Neural crest cell (in vitro differentiated cells): ENCODE measurements around the gene PERCC1. TPM values are rescaled to one million over a fixed set of nuclear protein-coding genes. Genes with fewer than 3 reads are reported as not detected.
A peak's percentile ranks its signal among the peaks of the same experiment; 100 is the strongest.
"Not testable (repeated sequence)": the region's sequence is repeated elsewhere in the genome, so short reads cannot be mapped to it uniquely, and the experiment has no call there.

Experiments
- DNase-seq: peaks from one replicate; pipeline ENCODE4 v3.0.0; 2021; ENCODE audit warnings: low read depth, mixed read lengths, low spot score
- H3K27ac Mint-ChIP-seq: one replicate; pipeline ENCODE4 v1.8.0; 2021; ENCODE audit warnings: mild to moderate bottlenecking, mixed read lengths; ENCODE audit not compliant: unreplicated experiment
- H3K27me3 Mint-ChIP-seq: 2 replicates; pipeline ENCODE4 v1.8.0; 2021; ENCODE audit warnings: low read depth, mild to moderate bottlenecking, mixed read lengths
- H3K36me3 Mint-ChIP-seq: 2 replicates; pipeline ENCODE4 v1.8.0; 2021; ENCODE audit warnings: low read depth, mild to moderate bottlenecking, mixed read lengths
- H3K4me1 Mint-ChIP-seq: 2 replicates; pipeline ENCODE4 v1.8.0; 2021; ENCODE audit warnings: mixed read lengths
- H3K4me3 Mint-ChIP-seq: one replicate; pipeline ENCODE4 v1.8.0; 2021; ENCODE audit warnings: mild to moderate bottlenecking, mixed read lengths
- H3K9me3 Mint-ChIP-seq: 2 replicates; pipeline ENCODE4 v1.8.0; 2021; ENCODE audit warnings: mixed read lengths
- CTCF ChIP-seq: fragments of 200-600 bp; sonication (generic); conservative IDR thresholded peaks from 2 replicates; pipeline ENCODE4 v1.5.0; 2021; ENCODE audit warnings: antibody characterized with exemption, mild to moderate bottlenecking
- total RNA-seq: library from RNA; stranded (reverse); gene quantifications from 2 replicates; pipeline ENCODE4 v1.2.1, GENCODE V29; 2021

PERCC1 gene
- total RNA-seq, 1 donor from 2014 or later, result not detected

- no peak for TF ChIP-seq CTCF
- no peak for DNase-seq
- Mint-ChIP-seq H3K27me3 (no peaks in the 10 kb centered on the region), H3K4me1 (no peaks in the 10 kb centered on the region), H3K9me3 (no peaks in the 10 kb centered on the region), H3K4me3 (no peak overlapping the region), H3K36me3 (no peaks in the 10 kb centered on the region), H3K27ac (no peak overlapping the region)
These were observed 34.2 kb downstream of the PERCC1 start for GRCh38 chr16:1464894-1465566.

GRCh38 chr16:1465567-1465915 lies 34.7 kb downstream of the PERCC1 start:
- TF ChIP-seq CTCF, result no peak
- Mint-ChIP-seq H3K27me3 (no peaks in the 10 kb centered on the region), H3K27ac (no peak overlapping the region), H3K4me3 (no peak overlapping the region), H3K9me3 (no peaks in the 10 kb centered on the region), H3K4me1 (peaks cover 4% of the 10 kb centered on the region), H3K36me3 (no peaks in the 10 kb centered on the region)
- DNase-seq, result no peak

- TF ChIP-seq CTCF, result no peak
- H3K4me1 Mint-ChIP-seq, result peaks cover 8% of the 10 kb centered on the region
- no peaks in the 10 kb centered on the region for H3K27me3 Mint-ChIP-seq
- no peak for DNase-seq
- H3K27ac Mint-ChIP-seq, result no peak overlapping the region
- H3K4me3 Mint-ChIP-seq, result no peak overlapping the region
- no peaks in the 10 kb centered on the region for H3K9me3 Mint-ChIP-seq
- no peaks in the 10 kb centered on the region for H3K36me3 Mint-ChIP-seq
These were observed 35.2 kb downstream of the PERCC1 start for GRCh38 chr16:1466054-1466453.

GRCh38 chr16:1466968-1467521 lies 36.2 kb downstream of the PERCC1 start:
- no peaks in the 10 kb centered on the region for H3K36me3 Mint-ChIP-seq
- peaks cover 9% of the 10 kb centered on the region for H3K4me1 Mint-ChIP-seq
- no peak overlapping the region for H3K4me3 Mint-ChIP-seq
- H3K27me3 Mint-ChIP-seq, result no peaks in the 10 kb centered on the region
- no peaks in the 10 kb centered on the region for H3K9me3 Mint-ChIP-seq
- no peak for DNase-seq
- no peak overlapping the region for H3K27ac Mint-ChIP-seq
- no peak for TF ChIP-seq CTCF

GRCh38 chr16:1468426-1468810 lies 37.5 kb downstream of the PERCC1 start:
- no peak for DNase-seq
- Mint-ChIP-seq H3K27ac (no peak overlapping the region), H3K4me1 (peaks cover 15% of the 10 kb centered on the region), H3K4me3 (no peak overlapping the region), H3K36me3 (no peaks in the 10 kb centered on the region), H3K27me3 (no peaks in the 10 kb centered on the region), H3K9me3 (no peaks in the 10 kb centered on the region)
- no peak for TF ChIP-seq CTCF

GRCh38 chr16:1469141-1469540 lies 38.3 kb downstream of the PERCC1 start:
- not testable (repeated sequence) for H3K9me3 Mint-ChIP-seq, H3K36me3 Mint-ChIP-seq, H3K27ac Mint-ChIP-seq, DNase-seq, H3K27me3 Mint-ChIP-seq
- H3K4me1 Mint-ChIP-seq, result peaks cover 18% of the 10 kb centered on the region
- peak overlapping the region; percentile 19 for H3K4me3 Mint-ChIP-seq
